SK-N-MC (cell line): ENCODE results near the gene ANKMY1.

Source experiments
- EZH2 ChIP-seq: fragments of 200-600 bp; sonication (generic); IDR thresholded peaks from one replicate; pipeline ENCODE4 v1.6.1; 2017; ENCODE audit warnings: antibody characterized with exemption
- POLR2AphosphoS5 ChIP-seq: IDR thresholded peaks from 2 replicates; pipeline ENCODE4 v1.6.1; 2012; ENCODE audit warnings: mild to moderate bottlenecking, low read depth, low read length, borderline replicate concordance

- TF ChIP-seq EZH2, result no peak
- TF ChIP-seq POLR2AphosphoS5, result no peak
Observed at GRCh38 chr2:240509667-240510512, 47.9 kb downstream of the ANKMY1 start.
